Thymus (tissue), 11 donors: ENCODE measurements around the gene SF3B2. TPM values are rescaled to one million over a fixed set of nuclear protein-coding genes. Genes with fewer than 3 reads are reported as not detected.
"Not testable (repeated sequence)": the region's sequence is repeated elsewhere in the genome, so short reads cannot be mapped to it uniquely, and the experiment has no call there.

Experiments
- DNase-seq, 9 donors: peaks; one replicate each; pipeline ENCODE4 v3.0.0-alpha.2; 2013; ENCODE audit warnings: low spot score in 9 of 9, low read depth in 6 of 9, missing footprints in 1 of 9
- H3K27ac ChIP-seq, 2 donors: one replicate each; pipeline ENCODE4 v1.5.1; 2013; ENCODE audit warnings: control low read depth in 1 of 2, low read depth in 1 of 2, low read length in 1 of 2, mild to moderate bottlenecking in 1 of 2, moderate library complexity in 1 of 2
- H3K27me3 ChIP-seq, 2 donors: one replicate each; pipeline ENCODE4 v1.5.1; 2013; ENCODE audit warnings: low read length in 1 of 2; ENCODE audit not compliant: control insufficient read depth in 2 of 2, insufficient read depth in 1 of 2
- H3K36me3 ChIP-seq, 2 donors: one replicate each; pipeline ENCODE4 v1.5.1; 2013; ENCODE audit warnings: low read length in 1 of 2, mild to moderate bottlenecking in 1 of 2, moderate library complexity in 1 of 2; ENCODE audit not compliant: control insufficient read depth in 2 of 2, insufficient read depth in 2 of 2
- H3K4me1 ChIP-seq, 2 donors: one replicate each; pipeline ENCODE4 v1.5.1; 2013; ENCODE audit warnings: low read length in 2 of 2; ENCODE audit not compliant: control insufficient read depth in 2 of 2, insufficient read depth in 2 of 2
- H3K4me3 ChIP-seq, 2 donors: one replicate each; pipeline ENCODE4 v1.5.1; 2013; ENCODE audit warnings: low read length in 2 of 2, control low read depth in 1 of 2, mild to moderate bottlenecking in 1 of 2
- H3K9me3 ChIP-seq, 2 donors: one replicate each; pipeline ENCODE4 v1.5.1; 2013; ENCODE audit warnings: low read length in 1 of 2, mild to moderate bottlenecking in 1 of 2; ENCODE audit not compliant: control insufficient read depth in 2 of 2, insufficient read depth in 1 of 2
- WGBS: extraction: QIAGEN DNeasy Blood & Tissue Kit; methylation state at CpG from one replicate; pipeline ENCODE4 v1.1.7; 2013; 5-methylcytosine and 5-hydroxymethylcytosine counted together
- polyA plus RNA-seq: library from polyadenylated mRNA; stranded (reverse); fragments of 200-250 nt; gene quantifications from one replicate; pipeline ENCODE4 v1.2.3, GENCODE V29; 2013
- total RNA-seq: library from RNA; stranded (reverse); fragments of 120-200 nt; gene quantifications from one replicate; pipeline ENCODE4 v1.2.4, GENCODE V29; 2013
- donor health status: healthy.

The SF3B2 gene
- total and polyA plus RNA-seq, 2 donors: 127 to 147 TPM

DNA sequence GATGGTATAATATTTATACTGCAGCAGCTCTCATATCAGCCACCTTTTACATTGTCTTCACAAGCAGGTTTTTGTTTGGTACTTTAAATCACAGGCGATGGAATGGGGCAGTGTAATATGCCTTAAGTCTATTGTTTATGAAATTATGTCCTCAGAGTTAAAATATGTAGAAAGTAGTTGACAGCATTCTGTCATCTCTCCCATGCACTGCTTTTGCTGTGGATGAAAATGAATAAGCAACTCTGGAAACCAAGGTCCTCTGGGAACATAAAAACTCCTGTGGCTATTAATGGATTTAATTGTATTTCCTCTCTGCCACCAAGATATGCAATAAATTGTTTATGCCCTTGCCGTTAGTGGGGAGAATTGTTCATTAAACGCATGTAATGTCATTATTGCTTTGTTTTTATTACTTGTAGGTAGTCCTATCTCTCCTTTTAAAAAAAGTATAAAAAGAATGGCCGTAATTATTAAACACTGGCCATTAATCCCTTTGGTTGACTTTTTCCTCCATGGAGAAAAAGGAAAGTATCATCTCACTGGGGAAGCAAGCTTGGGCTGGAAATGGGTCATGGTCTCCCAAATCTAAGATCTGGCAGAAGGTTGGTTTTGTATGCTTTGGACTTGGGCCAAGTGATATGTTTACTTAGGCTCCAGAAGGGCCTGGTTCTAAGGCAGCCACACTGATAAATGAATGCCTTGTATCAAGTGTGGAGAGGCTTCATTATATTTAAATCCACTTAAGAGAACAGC, 31.0 kb downstream of the SF3B2 start:
- H3K36me3 ChIP-seq: peaks cover 0 to 3% of the 10 kb centered on the region in 2 donors
- no peak overlapping the region for H3K4me3 ChIP-seq
- H3K27ac ChIP-seq: peak overlapping the region; percentile 13 to 74
- H3K9me3 ChIP-seq: no peaks in the 10 kb centered on the region
- peaks cover 16 to 47% of the 10 kb centered on the region in 2 donors for H3K4me1 ChIP-seq
- H3K27me3 ChIP-seq: no peaks in the 10 kb centered on the region
- 96% methylated on average over 4 of the region's 4 CpGs for WGBS
- no peak for DNase-seq

DNA sequence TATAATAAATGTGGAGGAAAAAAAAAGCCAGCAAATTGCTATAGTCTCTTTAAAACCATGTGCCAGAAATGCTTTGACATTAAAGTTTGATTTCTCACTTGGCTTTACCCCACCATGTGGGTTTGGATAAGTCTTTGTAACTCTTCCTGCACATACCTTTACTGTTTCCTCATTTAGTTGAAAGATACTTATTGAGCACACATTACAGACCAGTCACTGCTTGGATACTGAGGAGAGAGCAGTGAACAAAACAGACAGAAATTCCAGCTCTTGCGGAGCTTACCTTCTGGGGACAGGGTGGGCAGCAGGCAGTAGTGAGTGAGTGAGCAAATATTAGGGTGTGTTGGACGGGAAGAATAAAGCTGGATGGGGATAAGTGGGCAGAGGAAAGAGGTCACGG, 31.6 kb downstream of the SF3B2 start:
- H3K4me3 ChIP-seq: no peak overlapping the region
- DNase-seq: no peak
- peaks cover 0 to 3% of the 10 kb centered on the region in 2 donors for H3K36me3 ChIP-seq
- H3K4me1 ChIP-seq: peaks cover 16 to 43% of the 10 kb centered on the region in 2 donors
- 99% methylated on average over 3 of the region's 3 CpGs for WGBS
- no peaks in the 10 kb centered on the region for H3K27me3 ChIP-seq
- H3K9me3 ChIP-seq: no peaks in the 10 kb centered on the region
- no peak overlapping the region for H3K27ac ChIP-seq

DNA sequence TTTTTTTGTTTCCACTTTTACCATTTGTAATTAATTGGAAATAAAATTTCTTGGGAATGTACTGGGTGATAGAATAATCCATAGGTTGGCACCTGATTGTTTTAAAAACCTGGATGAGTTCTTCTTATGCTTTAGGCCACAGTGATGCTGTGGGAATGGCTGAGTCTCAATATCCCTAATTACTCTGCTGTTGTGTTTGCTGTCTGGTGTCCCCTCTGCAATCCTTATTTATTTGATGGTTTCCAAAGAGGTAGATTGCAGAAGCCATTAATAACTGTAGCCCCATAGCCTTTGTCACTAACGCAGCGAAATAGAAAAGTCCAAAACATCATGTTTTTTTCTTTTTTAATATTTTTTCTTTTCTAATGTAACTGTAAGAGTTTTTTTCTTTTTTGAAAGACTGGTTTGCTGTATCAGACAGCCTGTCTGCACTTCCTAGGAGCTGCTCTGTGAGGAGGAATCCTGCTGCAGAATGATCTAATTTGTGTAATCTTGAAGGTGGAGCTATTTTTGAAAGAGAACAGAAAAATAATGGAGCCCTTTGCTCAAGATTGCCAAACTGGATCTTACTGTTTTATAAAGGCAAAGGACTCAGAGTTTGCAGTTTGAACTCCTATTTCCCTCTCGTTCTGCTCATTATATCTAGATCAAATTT, 32.8 kb downstream of the SF3B2 start:
- H3K4me1 ChIP-seq: peaks cover 16 to 39% of the 10 kb centered on the region in 2 donors
- H3K27ac ChIP-seq: no peak overlapping the region

DNA sequence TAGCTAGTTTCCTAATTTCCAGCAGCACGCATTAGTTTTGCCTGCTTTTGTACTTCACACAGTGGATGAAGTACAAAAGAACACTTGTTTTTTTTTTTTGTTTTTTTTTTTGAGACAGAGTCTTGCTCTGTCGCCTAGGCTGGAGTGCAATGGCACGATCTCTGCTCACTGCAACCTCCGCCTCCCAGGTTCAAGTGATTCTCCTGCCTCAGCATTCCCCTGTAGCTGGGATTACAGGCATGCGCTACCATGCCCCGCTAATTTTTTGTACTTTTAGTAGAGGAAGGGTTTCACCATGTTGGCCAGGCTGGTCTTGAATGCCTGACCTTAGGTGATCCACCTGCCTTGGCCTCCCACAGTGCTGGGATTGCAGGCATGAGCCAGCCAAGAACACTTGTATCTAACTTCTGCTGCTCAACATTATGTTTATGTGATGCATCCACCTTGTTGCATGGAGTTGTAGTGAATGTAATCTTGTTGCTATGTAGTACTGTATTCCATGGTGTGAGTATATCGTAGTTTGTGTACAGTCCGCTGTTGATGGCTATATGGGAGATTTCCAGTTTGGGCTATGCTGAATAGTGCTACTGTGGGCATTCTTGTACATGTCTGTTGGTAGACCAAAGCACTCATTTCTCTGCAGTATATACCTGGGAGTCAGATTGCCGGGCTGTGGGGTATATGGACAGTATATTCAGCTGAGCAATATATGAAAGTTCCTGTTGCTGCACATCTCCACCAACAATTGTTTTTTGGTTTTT, 35.2 kb downstream of the SF3B2 start:
- peaks cover 6 to 17% of the 10 kb centered on the region in 2 donors for H3K4me1 ChIP-seq
- no peak for DNase-seq

More for the DNA sequence above, 32.8 kb downstream of the SF3B2 start:
- Histone ChIP-seq H3K27me3 (no peaks in the 10 kb centered on the region), H3K4me3 (no peak overlapping the region), H3K9me3 (no peaks in the 10 kb centered on the region), H3K36me3 (peaks cover 0 to 3% of the 10 kb centered on the region in 2 donors)
- WGBS: 96% methylated on average over 3 of the region's 3 CpGs
- DNase-seq: no peak

DNA sequence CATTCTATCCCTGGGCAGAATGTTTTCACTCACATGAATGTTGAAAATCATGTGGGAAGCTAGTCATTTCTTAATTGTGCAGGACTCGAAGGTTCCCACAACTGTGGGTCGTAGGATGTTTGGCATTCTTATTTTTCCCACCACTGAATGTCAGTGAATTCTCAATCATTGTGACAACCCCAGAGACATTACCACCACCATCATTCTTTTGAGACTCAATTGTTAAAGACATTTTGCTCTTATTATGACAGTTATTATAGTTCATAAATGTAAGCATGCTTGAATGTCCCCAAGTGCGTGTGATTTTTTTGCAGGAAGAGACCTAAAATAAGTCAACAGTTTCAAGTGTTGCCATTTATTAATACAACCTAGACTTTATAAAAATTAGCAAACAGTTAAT, 36.9 kb downstream of the SF3B2 start:
- Histone ChIP-seq H3K27ac (no peak overlapping the region), H3K9me3 (no peaks in the 10 kb centered on the region)
- 98% methylated on average over 3 of the region's 3 CpGs for WGBS

More for the DNA sequence above, 35.2 kb downstream of the SF3B2 start:
- Histone ChIP-seq H3K9me3 (no peaks in the 10 kb centered on the region), H3K36me3 (peaks cover 0 to 3% of the 10 kb centered on the region in 2 donors), H3K27ac (no peak overlapping the region), H3K4me3 (no peak overlapping the region), H3K27me3 (no peaks in the 10 kb centered on the region)
- 96% methylated on average over 9 of the region's 9 CpGs for WGBS

DNA sequence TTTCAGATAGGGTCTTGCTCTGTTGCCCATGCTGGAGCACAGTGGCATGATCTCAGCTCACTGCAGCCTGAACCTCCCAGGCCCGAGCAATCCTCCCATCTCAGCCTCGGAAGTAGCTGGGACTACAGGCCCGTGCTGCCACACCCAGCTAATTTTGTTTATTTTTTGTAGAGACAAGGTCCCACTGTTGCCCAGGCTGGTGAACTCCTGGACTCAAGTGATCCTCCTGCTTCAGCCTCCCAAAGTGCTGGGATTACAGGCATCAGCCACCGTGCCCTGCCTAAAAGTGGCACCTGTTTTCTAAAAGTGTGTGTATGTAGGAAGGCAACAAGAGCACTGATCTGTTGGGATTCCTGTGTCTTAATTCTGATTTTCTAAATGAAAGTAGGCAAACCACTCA, 38.1 kb downstream of the SF3B2 start:
- no peak for DNase-seq
- Histone ChIP-seq H3K9me3 (no peaks in the 10 kb centered on the region), H3K4me3 (no peak overlapping the region), H3K36me3 (no peaks in the 10 kb centered on the region), H3K27ac (no peak overlapping the region), H3K4me1 (no peaks in the 10 kb centered on the region), H3K27me3 (no peaks in the 10 kb centered on the region)
- WGBS: 98% methylated on average over 4 of the region's 4 CpGs

More for the DNA sequence above, 36.9 kb downstream of the SF3B2 start:
- Histone ChIP-seq H3K36me3 (peaks cover 0 to 2% of the 10 kb centered on the region in 2 donors), H3K27me3 (no peaks in the 10 kb centered on the region), H3K4me3 (no peak overlapping the region), H3K4me1 (peaks cover 0 to 3% of the 10 kb centered on the region in 2 donors)
- no peak for DNase-seq

DNA sequence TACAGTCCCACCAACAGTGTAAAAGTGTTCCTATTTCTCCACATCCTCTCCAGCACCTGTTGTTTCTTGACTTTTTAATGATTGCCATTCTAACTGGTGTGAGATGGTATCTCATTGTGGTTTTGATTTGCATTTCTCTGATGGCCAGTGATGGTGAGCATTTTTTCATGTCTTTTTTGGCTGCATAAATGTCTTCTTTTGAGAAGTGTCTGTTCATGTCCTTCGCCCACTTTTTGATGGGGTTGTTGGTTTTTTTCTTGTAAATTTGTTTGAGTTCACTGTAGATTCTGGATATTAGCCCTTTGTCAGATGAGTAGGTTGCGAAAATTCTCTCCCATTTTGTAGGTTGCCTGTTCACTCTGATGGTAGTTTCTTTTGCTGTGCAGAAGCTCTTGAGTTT, 40.0 kb downstream of the SF3B2 start:
- not testable (repeated sequence) for H3K27ac ChIP-seq, H3K4me3 ChIP-seq, H3K27me3 ChIP-seq, DNase-seq, H3K36me3 ChIP-seq, H3K4me1 ChIP-seq, H3K9me3 ChIP-seq
- WGBS: 96% methylated on average over 2 of the region's 2 CpGs

DNA sequence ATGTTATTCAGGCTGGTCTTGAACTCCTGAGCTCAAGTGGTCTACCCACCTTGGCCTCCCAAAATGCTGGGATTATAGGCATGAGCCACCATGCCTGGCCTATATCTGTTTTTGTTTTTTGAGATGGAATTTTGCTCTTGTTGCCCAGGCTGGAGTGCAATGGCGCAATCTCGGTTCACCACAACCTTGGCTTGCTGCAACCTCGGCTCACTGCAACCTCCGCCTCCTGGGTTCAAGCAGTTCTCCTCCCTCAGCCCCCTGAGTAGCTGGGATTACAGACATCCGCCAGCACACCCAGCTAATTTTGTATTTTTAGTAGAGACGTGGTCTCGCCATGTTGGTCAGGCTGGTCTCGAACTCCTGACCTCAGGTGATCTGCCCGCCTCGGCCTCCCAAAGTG, 47.6 kb downstream of the SF3B2 start:
- not testable (repeated sequence) for H3K27ac ChIP-seq
- H3K4me1 ChIP-seq: peaks cover 11 to 21% of the 10 kb centered on the region in 2 donors

More for the DNA sequence above, 47.6 kb downstream of the SF3B2 start:
- not testable (repeated sequence) for H3K36me3 ChIP-seq, DNase-seq, H3K4me3 ChIP-seq, H3K27me3 ChIP-seq, H3K9me3 ChIP-seq
- WGBS: 96% methylated on average over 10 of the region's 10 CpGs
